ENCODE results near the gene MED13L. TPM values are rescaled to one million over a fixed set of nuclear protein-coding genes. Genes with fewer than 3 reads are reported as not detected.
"Not testable (repeated sequence)": the region's sequence is repeated elsewhere in the genome, so short reads cannot be mapped to it uniquely, and the experiment has no call there.

The MED13L gene
- total RNA-seq, 1 donor from 2014 or later = 36.0 TPM

GRCh38 chr12:116059904-116060303 is 217.6 kb downstream of the MED13L start:
- no peak for DNase-seq (ENCODE audit: low read depth, low spot score)

DNA sequence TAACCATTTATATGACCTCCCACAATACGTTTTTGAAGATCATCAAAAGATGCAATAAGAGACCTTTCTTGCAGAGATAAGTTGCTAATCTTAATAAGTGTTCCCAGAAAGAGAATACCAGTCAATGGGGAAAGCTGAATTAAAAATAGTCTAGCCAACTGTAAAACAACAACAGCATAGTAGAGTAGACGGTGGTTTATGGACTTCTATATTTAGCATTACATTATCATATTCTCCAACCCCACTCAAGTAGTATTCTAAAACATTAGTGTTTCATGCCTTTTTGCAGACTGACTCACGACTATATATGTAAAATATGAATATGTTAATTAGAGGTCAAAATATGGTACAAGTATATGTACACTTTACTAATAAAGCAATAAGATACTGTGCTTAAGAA is 218.9 kb downstream of the MED13L start:
- DNase-seq (ENCODE audit: low read depth, low spot score) = no peak

DNA sequence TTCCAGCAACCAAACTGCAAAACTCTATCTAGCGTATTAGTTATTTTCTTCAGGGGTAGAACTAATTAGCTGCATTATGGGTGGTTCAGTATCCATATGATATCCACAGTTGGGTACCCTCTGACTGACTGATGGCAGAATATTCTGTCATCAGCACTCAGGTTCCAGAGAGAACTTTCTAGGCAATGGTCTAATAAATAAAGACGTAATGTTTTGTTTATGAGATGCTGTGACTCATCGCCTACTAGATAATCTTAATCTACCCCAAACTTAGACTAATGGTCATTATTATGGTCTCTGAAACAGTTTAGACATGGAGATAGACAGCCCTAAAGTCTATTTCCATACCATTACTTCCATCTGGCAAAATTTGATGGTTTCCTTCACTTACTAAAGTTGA is 220.1 kb downstream of the MED13L start:
- DNase-seq (ENCODE audit: low read depth, low spot score) = no peak

DNA sequence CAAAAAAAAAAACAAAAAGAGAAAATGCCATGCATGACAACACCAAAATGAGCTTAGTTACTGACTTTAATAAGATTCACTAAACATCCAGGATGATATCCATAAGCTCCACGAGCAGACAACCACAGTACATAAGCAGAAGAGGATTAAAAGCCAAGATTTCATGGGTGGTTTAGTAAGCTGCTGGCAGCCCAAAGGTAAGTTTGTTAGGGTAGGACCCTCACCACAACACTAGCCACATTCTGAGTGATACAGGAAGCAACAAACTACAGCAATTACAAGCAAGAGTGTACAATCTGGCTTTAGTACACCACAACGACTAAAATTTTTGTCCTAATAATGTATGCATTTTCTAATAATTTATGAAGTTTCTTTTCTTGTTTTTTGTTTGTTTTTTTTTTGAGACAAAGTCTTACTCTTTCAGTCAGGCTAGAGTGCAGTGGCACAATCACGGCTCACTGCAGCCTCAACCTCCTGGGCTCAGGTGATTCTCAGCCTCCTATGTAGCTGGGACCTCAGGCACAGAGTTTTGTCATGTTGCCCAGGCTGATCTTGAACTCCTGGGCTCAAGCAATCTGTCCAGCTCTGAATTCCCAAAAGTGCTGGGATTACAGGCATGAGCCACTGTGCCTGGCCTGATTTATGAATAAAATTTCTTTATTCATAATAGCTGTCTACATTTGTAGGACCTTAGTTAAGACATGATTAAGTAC is 221.4 kb downstream of the MED13L start:
- no peak for DNase-seq (ENCODE audit: low read depth, low spot score)

- DNase-seq (ENCODE audit: low read depth, low spot score) = no peak
These were observed 223.2 kb downstream of the MED13L start for GRCh38 chr12:116054280-116054679.

- DNase-seq (ENCODE audit: low read depth, low spot score) = no peak
These were observed 223.9 kb downstream of the MED13L start for GRCh38 chr12:116053479-116054200.

DNA sequence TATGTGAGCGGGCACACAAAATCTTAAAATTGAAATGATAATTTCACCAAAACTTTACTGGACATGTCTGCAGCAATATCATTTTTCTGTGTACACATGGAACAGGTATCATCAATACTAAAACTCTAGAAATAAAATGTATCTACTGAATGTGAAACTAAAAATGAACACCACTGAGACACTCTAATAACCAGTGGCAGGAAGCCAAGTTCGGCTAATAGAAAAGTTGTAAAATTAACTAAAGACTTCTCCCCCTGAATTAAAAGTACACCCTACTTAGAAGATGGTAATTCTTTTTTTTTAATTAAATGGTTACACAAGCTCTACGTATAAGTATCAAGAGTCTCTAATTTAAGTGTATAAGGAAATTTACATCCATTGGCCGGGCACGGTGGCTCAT is 227.2 kb downstream of the MED13L start:
- DNase-seq (ENCODE audit: low read depth, low spot score) = no peak

DNA sequence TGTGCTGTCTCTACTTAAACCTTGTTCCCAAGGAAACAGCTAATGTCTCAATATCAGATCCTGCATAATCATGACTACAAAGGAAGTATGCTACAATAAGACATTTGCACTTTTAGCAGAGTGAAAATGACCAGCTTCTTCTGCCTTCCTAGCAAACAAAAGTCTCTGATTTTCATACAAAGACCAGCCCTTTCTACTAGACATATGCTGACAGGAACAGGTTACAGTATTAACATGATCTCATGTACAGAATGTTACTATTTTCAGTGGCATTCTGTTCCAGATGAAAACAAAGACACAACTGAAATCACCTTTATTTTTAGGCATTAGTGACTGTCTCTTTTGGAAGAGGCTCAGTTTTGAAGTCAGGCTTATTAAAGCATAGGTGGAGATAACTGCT is 228.6 kb downstream of the MED13L start:
- no peak for DNase-seq (ENCODE audit: low read depth, low spot score)

DNA sequence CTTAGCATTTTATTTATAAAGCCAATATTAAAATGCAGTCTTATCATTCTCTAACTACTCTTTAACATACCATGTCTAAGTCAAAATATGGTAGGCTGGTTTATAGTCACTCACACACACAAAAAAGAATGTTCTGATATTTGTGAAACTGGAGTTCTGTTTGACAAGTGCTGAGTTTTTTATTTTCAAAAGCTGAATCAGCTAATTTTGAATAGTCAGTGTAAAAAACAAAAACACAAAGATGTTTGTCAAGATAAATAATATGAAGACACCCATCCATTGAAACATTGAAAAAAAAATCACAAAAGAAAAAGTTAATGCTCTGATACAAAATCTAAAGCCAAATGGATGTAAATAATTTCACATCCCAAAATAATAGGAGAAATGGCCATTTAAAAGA is 231.5 kb downstream of the MED13L start:
- no peak for DNase-seq (ENCODE audit: low read depth, low spot score)

- no peak for DNase-seq (ENCODE audit: low read depth, low spot score)
These were observed 232.3 kb downstream of the MED13L start for GRCh38 chr12:116045150-116045549.

DNA sequence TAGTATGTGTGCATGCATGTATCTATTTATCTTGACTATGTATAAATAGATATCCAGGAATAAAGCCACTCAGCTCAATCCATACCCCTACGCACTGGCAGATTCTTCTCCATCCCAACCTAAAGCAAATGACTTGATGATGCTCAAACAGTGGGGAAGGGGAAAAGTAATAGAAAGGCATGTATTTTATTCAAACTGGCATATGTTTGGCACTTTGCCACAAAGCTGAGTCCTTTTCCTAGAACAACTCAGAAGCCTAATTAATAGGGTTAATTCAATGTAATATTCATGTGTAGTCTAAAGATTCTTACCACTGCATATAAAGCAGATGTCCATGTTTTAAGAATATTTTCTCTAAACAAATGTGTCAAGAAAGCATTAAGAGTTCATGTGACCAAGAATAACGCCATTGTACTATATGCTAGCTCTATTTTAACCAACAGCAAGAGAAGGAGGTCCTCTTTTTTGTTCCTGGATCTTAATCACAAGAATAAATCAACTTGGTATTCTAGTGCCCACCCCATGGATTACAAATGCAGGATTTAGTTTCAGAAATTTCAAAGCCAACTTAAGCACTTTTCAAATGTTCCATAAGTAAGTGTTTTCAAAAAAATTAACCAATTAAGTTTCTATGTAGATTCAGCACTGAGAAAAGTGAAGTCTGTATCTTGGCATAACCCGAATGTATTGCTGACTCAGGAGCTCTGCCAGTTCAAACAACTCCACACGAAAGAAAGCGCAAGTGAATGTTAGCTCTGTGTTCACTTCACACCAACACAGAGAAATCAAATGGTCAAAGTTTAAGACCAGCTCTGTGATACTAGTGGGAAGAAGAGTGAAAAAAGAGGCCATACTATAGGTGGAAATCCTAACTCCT is 233.6 kb downstream of the MED13L start:
- DNase-seq (ENCODE audit: low read depth, low spot score) = no peak

GRCh38 chr12:116040402-116040801 is 237.1 kb downstream of the MED13L start:
- no peak for DNase-seq (ENCODE audit: low read depth, low spot score)

DNA sequence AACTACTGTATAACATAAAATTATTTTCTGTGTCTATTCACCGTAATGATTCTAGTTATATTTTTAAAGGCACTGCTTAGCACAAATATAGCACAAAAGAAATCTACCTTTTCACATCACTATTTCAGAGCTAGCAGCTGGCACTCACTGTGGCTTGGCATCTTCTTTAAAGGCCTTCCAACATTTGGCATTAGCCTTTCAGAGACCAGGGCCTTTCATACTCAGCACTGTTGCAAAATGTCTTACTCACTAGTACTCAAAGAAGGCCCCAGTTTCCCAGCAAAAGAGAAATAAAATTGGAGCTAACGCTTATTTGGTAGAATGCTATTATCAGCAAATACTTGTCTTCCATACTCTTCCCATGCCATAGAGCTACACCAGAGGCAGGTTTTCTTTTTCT is 238.4 kb downstream of the MED13L start:
- DNase-seq (ENCODE audit: low read depth, low spot score) = no peak

- no peak for DNase-seq (ENCODE audit: low read depth, low spot score)
These were observed 239.3 kb downstream of the MED13L start for GRCh38 chr12:116037941-116038837.

DNA sequence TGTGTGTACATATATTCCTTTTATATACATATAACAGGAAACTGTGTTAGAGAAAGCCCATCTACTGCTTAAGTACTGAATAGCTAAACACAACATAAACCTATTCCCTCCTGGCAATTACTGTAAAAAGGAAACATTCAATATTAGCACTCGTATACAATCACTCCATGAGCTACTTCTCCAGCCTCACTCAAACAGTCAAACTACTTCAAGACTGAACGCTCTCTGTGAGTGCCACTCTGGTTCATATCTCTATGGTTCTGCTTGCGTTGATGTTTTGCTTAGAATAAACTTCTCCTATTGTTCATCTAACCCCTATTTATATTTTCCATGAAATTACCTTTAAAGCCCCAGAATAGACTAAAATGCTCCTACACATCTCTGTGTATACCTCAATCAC is 243.7 kb downstream of the MED13L start:
- no peak for DNase-seq (ENCODE audit: low read depth, low spot score)

DNA sequence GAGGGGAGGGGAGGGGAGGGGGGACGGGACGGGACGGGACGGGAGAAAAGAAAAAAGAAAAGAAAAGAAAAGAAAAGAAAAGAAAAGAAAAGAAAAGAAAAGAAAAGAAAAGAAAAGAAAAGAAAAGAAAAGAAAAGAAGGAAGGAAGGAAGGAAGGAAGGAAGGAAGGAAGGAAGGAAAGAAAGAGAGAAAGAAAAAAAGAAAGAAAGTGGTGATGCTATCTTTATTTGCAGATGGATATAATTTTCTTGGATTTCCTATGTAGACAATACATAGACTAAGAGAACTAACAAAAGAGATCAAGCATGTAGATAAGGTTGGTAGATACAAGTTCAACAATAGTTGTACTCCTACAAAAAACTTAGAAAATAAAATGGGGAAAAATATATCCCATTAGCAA is 245.9 kb downstream of the MED13L start:
- DNase-seq (ENCODE audit: low read depth, low spot score) = not testable (repeated sequence)

- no peak for DNase-seq (ENCODE audit: low read depth, low spot score)
These were observed 248.9 kb downstream of the MED13L start for GRCh38 chr12:116028619-116029018.

DNA sequence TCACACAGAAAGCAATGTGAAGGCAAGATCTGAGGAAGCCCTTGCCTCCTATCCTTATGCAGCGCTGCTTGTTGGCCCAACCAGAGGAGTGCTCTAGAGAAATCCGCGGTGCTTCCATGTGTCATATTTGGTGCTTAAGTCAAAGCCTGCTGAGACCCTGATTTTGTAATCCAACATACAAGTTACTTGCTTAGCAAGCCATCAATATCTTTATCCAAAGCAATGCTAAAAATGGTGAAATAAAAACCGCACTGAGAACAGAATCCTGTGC is 250.0 kb downstream of the MED13L start:
- no peak for DNase-seq (ENCODE audit: low read depth, low spot score)

GRCh38 chr12:116026768-116027550 is 250.5 kb downstream of the MED13L start:
- peak; percentile 40 for DNase-seq (ENCODE audit: low read depth, low spot score)

DNA sequence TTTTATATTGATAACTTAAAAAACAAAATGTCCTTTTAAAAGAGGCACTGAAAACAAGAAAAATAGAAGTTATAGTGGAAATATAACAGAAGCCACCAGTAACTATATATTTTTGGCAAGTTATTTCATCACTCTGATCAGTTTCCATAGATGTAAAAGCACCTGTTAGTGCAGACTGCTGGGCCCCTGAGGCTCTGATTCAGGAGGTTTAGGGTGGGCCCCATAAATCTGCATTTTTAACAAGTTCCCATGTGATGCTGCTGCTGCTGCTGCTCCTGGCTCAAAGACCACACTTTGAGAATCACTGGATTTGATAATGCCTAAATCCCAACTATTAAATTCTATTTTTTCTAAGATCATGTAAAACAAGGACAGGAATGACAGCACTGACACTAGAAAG is 251.1 kb downstream of the MED13L start:
- no peak for DNase-seq (ENCODE audit: low read depth, low spot score)

DNA sequence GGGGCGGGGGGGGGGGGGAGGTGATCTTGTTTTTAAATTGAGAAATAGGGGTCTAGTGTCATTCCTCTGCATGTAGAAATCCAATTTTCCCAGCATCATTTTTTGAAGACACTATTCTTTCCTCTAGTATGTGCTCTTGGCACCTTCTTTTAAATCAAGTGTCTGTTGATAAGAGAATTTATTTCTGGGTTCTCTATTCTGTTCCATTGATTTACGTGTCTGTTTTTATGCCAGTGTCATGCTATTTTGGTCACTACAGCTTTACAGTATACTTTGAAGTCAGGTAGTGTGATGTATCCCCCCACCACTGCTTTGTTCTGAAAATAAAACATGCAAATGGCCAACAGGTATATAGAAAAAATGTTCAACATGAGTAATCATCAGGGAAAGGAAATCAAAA is 252.7 kb downstream of the MED13L start:
- no peak for DNase-seq (ENCODE audit: low read depth, low spot score)
